BJ (cell line): ENCODE data around the gene MYH6. TPM values are rescaled to one million over a fixed set of nuclear protein-coding genes. Genes with fewer than 3 reads are reported as not detected.

ENCODE experiments used
- CTCF ChIA-PET: fragments of 350-600 bp; formaldehyde crosslinking; extraction: SDS; loops from one replicate; lab custom pipeline; 2021; ENCODE audit warnings: antibody characterized with exemption, inconsistent platforms; lab: Yijun Ruan, JAX
- POLR2A ChIA-PET: fragments of 300-600 bp; sonication (Branson Sonifier 250); formaldehyde crosslinking; extraction: SDS; loops from one replicate; lab custom pipeline; 2021; ENCODE audit warnings: antibody characterized with exemption; lab: Charles Lee
- DNase-seq: peaks from one replicate; pipeline ENCODE4 v3.0.0-alpha.2; 2011; ENCODE audit warnings: low read depth
- H3K27me3 ChIP-seq: 2 replicates; pipeline ENCODE4 v1.6.0; 2011; ENCODE audit warnings: low read length; ENCODE audit not compliant: control insufficient read depth, insufficient read depth
- H3K36me3 ChIP-seq: 2 replicates; pipeline ENCODE4 v1.5.1; 2011; ENCODE audit warnings: low read length; ENCODE audit not compliant: control insufficient read depth, insufficient read depth
- H3K4me3 ChIP-seq: 2 replicates; pipeline ENCODE4 v1.5.1; 2011; ENCODE audit warnings: low read depth, mild to moderate bottlenecking, control low read depth, low read length
- CTCF ChIP-seq: IDR thresholded peaks from 2 replicates; pipeline ENCODE4 v1.5.1; 2011; ENCODE audit warnings: low read depth, mild to moderate bottlenecking, control low read depth, inconsistent platforms, low read length, moderate library complexity; ENCODE audit not compliant: insufficient read depth
- polyA plus RNA-seq: library from polyadenylated mRNA; depleted of rRNA; stranded (reverse); fragments of >200 nt; gene quantifications from 2 replicates; pipeline ENCODE4 v1.2.3, GENCODE V29; 2011

MYH6 gene
- polyA plus RNA-seq, 1 experiment, result not detected

GRCh38 chr14:23438101-23438971, 30.3 kb upstream of the MYH6 start:
- POLR2A ChIA-PET, result no interaction called here
- no peak for TF ChIP-seq CTCF
- CTCF ChIA-PET, result no interaction called here
- H3K36me3 ChIP-seq, result no peaks in the 10 kb centered on the region
- no peak for DNase-seq
- peaks cover 4% of the 10 kb centered on the region; the same call in 1 of the 2 replicates for H3K27me3 ChIP-seq
- H3K4me3 ChIP-seq, result no peak overlapping the region

DNA sequence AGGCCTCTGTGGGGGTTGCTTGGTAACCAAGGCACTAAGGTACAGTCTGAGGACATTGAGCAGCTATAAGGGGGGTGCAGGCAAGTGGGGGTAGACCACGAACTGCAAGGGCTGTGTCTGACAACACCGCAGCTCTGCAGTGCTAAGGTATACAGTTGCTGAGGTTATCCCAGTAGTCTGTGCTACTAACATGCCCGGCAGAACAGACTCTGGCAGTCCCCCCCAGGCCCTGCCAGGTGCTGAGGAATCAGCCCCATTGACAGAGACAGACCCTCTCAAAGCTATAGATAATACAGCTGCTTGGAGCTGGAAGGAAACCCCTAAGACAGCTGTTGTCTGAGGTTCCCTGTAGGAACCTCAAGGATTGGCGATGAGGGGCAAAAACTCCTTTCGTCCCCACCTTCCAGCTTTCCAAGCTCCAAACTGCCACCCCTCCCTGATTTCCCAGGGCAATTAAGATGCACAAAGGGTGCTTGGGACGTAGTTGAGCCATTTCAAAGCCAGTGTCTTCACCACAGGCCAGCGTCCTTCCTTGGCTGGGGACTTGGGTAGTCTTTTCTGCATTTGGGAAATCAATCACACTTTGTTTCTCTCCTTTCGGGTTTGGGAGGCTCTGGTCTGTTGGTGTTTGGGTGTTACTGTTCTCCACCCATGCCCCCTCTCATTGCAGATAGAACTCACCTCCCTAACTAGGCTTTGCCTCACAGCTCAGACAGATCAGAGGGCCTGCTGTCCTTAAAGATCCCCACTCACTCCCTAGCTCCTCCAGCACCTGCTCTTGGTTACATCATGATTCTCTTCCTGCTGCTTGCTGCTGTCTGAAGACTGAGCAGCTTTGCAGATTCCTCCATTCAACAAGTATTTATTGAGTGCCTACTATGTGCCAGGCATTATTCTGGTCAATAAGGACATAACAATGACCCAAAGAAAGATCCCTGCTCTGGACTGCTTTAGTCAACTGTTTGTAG, 29.3 kb upstream of the MYH6 start:
- Histone ChIP-seq H3K36me3 (no peaks in the 10 kb centered on the region), H3K27me3 (peaks cover 7% of the 10 kb centered on the region; the same call in 1 of the 2 replicates), H3K4me3 (no peak overlapping the region)
- CTCF ChIA-PET, result interaction anchor here (0.6 to 1.8 kb wide), 3 partner anchors 10 to 153 kb away, joined by 3 to 4 read pairs (median 3); no protein-coding TSS in a partner anchor
- POLR2A ChIA-PET, result no interaction called here
- no peak for TF ChIP-seq CTCF
- DNase-seq, result no peak

- Histone ChIP-seq H3K27me3 (peaks cover 7% of the 10 kb centered on the region; the same call in 1 of the 2 replicates), H3K4me3 (no peak overlapping the region), H3K36me3 (no peaks in the 10 kb centered on the region)
- TF ChIP-seq CTCF, result no peak
- ChIA-PET CTCF (interaction anchor here (0.6 to 1.8 kb wide), 3 partner anchors 9 to 154 kb away, joined by 3 to 4 read pairs (median 3); no protein-coding TSS in a partner anchor), POLR2A (no interaction called here)
- no peak for DNase-seq
Observed at GRCh38 chr14:23436327-23437132, 28.5 kb upstream of the MYH6 start.

DNA sequence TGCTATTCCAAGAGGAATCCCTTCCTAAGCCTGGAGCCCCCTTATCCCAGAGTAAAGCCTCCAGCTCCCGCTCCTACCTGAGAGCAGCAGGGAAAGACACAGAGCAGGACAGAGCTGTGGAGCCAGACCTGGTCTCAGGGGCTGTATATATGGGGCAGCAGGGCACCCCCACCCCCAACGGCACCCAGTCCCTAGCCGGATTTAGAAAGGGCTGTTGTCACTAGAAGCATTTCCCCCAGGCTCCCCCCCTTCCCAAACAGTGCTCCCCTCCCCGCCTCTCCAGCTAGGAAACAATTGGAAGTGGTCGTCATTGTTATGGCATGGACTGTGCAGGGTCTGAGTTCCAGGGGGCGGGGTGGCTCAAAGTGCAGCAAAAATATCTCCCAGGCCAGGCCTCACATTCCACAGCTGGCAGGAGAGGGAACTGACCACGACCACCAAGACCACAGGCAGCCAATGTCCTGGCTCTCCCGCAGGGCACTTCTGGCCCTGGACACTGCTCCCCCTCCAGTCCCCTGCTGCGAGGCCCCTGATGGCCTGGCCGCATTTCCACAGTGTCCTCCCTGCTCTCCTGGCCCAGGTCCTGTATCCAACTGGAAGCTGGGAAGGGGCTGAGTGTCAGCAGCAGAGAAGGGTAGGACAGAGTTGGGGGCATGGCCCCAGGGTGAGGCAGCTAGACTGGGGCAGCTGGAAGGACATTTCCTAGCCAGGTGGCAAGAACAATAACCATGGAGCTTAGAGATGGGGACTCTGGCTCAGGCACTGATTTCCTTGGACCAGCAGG, 27.7 kb upstream of the MYH6 start, which contains the start of gene MYH7:
MYH7 (minus strand) TSS at position 118 of the 784 bp plus-strand sequence. CDS start 1,928 bp downstream, outside the sequence.
- no peaks in the 10 kb centered on the region for H3K36me3 ChIP-seq
- TF ChIP-seq CTCF, result no peak
- CTCF ChIA-PET, result interaction anchor here (1.2 to 1.8 kb wide), 2 partner anchors 8 to 15 kb away, joined by 3 to 4 read pairs; no protein-coding TSS in a partner anchor
- H3K27me3 ChIP-seq, result peaks cover 8% of the 10 kb centered on the region; the same call in 1 of the 2 replicates
- no peak within 1 kb of the TSS for H3K4me3 ChIP-seq
- no peak for DNase-seq
- POLR2A ChIA-PET, result no interaction called here
